Inferior parietal cortex (tissue), 1 donor: ENCODE data around the gene TBC1D8B.
A peak's percentile ranks its signal among the peaks of the same experiment; 100 is the strongest.

ENCODE experiments used
- DNase-seq: peaks from one replicate; pipeline ENCODE4 v3.0.0-alpha.2; 2016; ENCODE audit errors: extremely low spot score

The TBC1D8B gene

GRCh38 chrX:106898462-106898861, 96.0 kb downstream of the TBC1D8B start:
- peak; percentile 16 for DNase-seq

GRCh38 chrX:106899276-106899675, 96.8 kb downstream of the TBC1D8B start:
- DNase-seq: no peak

DNA sequence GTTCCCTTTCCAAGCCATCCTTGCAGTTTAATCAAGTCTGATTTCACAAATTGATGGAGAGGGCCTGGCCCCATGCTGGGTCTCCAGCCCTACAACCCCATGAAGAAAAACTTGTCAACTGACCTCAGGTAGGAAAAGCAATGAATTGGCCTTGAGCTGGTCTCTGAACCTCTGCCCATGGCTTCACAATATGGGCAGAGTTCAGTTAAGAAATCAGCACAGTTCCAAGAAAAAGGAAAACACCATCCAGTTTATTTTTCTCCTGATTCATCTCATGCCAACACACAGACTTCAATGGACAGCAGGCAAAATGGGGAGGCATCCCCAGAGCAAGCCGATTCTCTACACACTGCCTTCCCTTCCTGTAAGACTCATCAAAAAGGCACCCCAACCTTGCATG, 97.4 kb downstream of the TBC1D8B start:
- no peak for DNase-seq

DNA sequence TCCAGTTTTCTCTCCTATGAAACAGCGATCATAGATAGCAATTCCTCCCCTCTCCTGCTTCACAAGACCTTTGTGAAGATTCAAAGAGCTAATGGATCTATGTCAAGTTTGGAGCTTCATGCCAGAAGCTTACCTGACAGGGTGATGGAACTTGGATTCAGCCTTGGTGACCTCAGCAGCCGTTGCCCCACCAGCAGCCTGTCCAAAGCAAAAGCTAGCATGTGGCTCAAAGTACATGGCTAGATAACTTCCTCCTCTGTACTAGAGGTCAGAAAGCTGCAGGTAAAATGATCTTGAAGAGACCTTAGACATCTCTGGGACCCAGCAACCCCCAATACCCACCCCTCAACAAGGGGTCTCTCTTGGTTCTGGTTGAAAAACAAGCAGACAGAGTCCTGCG, 98.9 kb downstream of the TBC1D8B start:
- no peak for DNase-seq

DNA sequence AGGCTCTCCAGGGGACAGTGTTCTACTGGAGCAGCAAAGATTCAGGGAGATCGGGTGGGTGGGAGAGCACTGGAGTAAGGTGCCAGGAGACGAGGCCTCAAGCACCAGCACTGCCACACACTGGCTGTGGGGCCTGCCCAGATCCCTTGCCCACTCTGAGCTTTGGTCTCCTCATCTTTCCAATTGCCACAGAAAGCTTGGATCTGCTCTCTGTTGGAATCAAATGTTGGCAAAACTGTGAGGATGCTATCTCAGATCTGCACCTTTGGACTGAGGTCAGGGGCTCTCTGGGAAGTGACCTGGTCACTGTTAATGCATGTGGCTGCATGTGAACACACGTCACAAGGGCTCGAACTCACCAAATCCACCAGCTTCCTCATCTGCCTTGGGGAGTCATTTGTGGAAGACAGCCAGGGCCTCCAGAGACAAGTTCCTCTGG, 99.3 kb downstream of the TBC1D8B start:
- no peak for DNase-seq

- no peak for DNase-seq
These were observed 100.2 kb downstream of the TBC1D8B start for GRCh38 chrX:106902684-106903083.

- DNase-seq: no peak
These were observed 100.9 kb downstream of the TBC1D8B start, which contains the start of gene RIPPLY1 for GRCh38 chrX:106903291-106903824. Gene RIPPLY1, minus strand, starts transcription at chrX:106903341. Its CDS starts 54 bp downstream, at chrX:106903287.

- DNase-seq: no peak
These were observed 101.5 kb downstream of the TBC1D8B start for GRCh38 chrX:106903856-106904528.

GRCh38 chrX:106905064-106905708, 102.7 kb downstream of the TBC1D8B start:
- no peak for DNase-seq

- no peak for DNase-seq
These were observed 103.9 kb downstream of the TBC1D8B start for GRCh38 chrX:106906361-106906760.

GRCh38 chrX:106912864-106913263, 110.4 kb downstream of the TBC1D8B start:
- no peak for DNase-seq

DNA sequence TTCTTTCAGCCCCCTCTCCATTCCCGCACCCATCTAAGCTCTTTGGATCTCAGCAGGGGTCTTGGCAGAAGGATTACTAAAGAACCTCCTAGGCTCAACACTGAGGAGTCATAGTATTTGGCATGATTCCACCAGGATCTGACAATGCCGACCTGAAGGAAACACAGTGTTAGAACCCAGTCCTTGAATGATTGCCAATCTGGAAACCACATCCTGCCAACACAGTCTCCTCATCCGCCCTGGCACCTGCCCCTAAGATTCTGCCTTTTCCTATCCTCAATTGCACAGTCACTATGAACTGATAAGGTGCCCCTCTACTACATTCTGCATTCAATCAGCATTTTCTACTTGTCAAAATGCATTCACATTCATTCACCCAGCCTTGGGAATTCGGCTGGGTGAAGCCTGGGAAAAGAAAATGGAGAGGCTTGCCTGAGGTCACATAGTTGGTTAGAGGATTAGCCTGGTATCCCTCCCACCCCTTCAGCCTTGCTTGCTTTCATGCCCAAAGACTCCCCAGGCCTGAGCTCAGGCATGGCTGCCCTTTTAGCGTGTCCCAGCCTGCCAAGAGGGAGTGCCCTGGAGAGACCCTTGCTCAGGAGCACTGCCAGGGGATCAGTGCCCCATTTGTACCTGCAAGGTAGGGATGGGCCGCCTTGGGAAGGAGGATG, 115.5 kb downstream of the TBC1D8B start:
- DNase-seq: no peak

- DNase-seq: no peak
These were observed 117.5 kb downstream of the TBC1D8B start, which contains the start of gene CLDN2 for GRCh38 chrX:106919932-106920452. Gene CLDN2, plus strand, starts transcription at chrX:106920402. Its CDS starts 7,827 bp downstream, at chrX:106928229.

DNA sequence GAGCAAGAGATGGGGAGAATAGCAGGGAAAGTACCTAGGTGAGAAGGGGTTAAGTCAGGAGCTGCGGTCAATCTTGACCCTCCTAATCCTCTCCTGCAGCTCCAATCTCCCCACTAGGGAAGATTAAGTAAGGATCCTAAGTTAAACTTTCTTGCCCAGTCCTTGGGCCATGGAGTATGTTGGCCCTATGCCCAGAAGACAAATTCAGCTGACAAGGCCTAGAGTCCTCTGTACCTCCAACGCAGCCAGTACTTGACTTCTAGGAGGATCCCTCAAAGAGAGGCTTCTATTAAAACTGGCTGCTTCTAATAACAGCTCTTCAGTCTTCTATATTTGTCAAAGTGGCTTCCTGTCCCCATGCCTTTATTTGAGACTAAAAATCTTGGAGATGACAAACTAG, 119.2 kb downstream of the TBC1D8B start:
- no peak for DNase-seq
